Liver (tissue), 9 donors: ENCODE results near the gene MRPS24. TPM values are rescaled to one million over a fixed set of nuclear protein-coding genes. Genes with fewer than 3 reads are reported as not detected.

Experiments
- DNase-seq: peaks from one replicate; pipeline ENCODE4 v3.0.0-alpha.2; 2017; ENCODE audit warnings: low spot score
- H3K27ac ChIP-seq, 2 donors: one replicate each; pipeline ENCODE4 v1.7.0; 2013; ENCODE audit warnings: inconsistent platforms in 2 of 2, low read length in 2 of 2, control low read depth in 1 of 2, low read depth in 1 of 2, mild to moderate bottlenecking in 1 of 2
- H3K27me3 ChIP-seq, 4 donors: one replicate each; pipeline versions ENCODE4 v1.6.1 to v1.7.0; 2013; ENCODE audit warnings: low read length in 3 of 4, inconsistent platforms in 1 of 4, mild to moderate bottlenecking in 1 of 4, moderate library complexity in 1 of 4; ENCODE audit not compliant: control insufficient read depth in 4 of 4, insufficient read depth in 4 of 4
- H3K36me3 ChIP-seq, 4 donors: one replicate each; pipeline versions ENCODE4 v1.6.1 to v1.7.0; 2013; ENCODE audit warnings: low read length in 3 of 4, mild to moderate bottlenecking in 3 of 4, low read depth in 1 of 4, moderate library complexity in 1 of 4; ENCODE audit not compliant: control insufficient read depth in 4 of 4, insufficient read depth in 3 of 4
- H3K4me1 ChIP-seq, 4 donors: one replicate each; pipeline versions ENCODE4 v1.6.1 to v1.7.0; 2013; ENCODE audit warnings: low read length in 3 of 4, mild to moderate bottlenecking in 3 of 4, moderate library complexity in 1 of 4; ENCODE audit not compliant: control insufficient read depth in 4 of 4, insufficient read depth in 4 of 4
- H3K4me3 ChIP-seq, 3 donors: one replicate each; pipeline versions ENCODE4 v1.6.1 to v1.7.0; 2013; ENCODE audit warnings: low read length in 3 of 3, control low read depth in 1 of 3, low read depth in 1 of 3, mild to moderate bottlenecking in 1 of 3
- H3K9ac ChIP-seq, 2 donors: one replicate each; pipeline ENCODE4 v1.7.0; 2013; ENCODE audit warnings: low read length in 2 of 2, mild to moderate bottlenecking in 2 of 2, moderate library complexity in 2 of 2, control low read depth in 1 of 2, low read depth in 1 of 2
- H3K9me3 ChIP-seq, 4 donors: one replicate each; pipeline versions ENCODE4 v1.6.1 to v1.7.0; 2013; ENCODE audit warnings: low read length in 3 of 4; ENCODE audit not compliant: control insufficient read depth in 4 of 4
- EGR1 ChIP-seq, 2 donors: IDR thresholded peaks; 2 replicates each; pipeline ENCODE4 v1.6.1; 2016 to 2018; ENCODE audit warnings: antibody characterized with exemption in 2 of 2, low read depth in 2 of 2
- FOXA1 ChIP-seq: IDR thresholded peaks from 2 replicates; pipeline ENCODE4 v1.6.1; 2016; ENCODE audit warnings: antibody characterized with exemption
- FOXA2 ChIP-seq: IDR thresholded peaks from 2 replicates; pipeline ENCODE4 v1.6.1; 2016; ENCODE audit warnings: antibody characterized with exemption
- GABPA ChIP-seq, 2 donors: IDR thresholded peaks in 1 of 2; conservative IDR thresholded peaks in 1 of 2; 2 replicates each; pipeline ENCODE4 v1.6.1; 2016; ENCODE audit warnings: antibody characterized with exemption in 2 of 2, mild to moderate bottlenecking in 1 of 2, moderate library complexity in 1 of 2
- HNF4A ChIP-seq, 2 donors: conservative IDR thresholded peaks; 2 replicates each; pipeline ENCODE4 v1.6.1; 2016; ENCODE audit warnings: antibody characterized with exemption in 2 of 2, mild to moderate bottlenecking in 2 of 2
- HNF4G ChIP-seq: IDR thresholded peaks from 2 replicates; pipeline ENCODE4 v1.6.1; 2016; ENCODE audit warnings: antibody characterized with exemption
- JUND ChIP-seq, 2 donors: IDR thresholded peaks; 2 replicates each; pipeline ENCODE4 v1.6.1; 2016; ENCODE audit warnings: antibody characterized with exemption in 2 of 2
- NR2F2 ChIP-seq: IDR thresholded peaks from 2 replicates; pipeline ENCODE4 v1.6.1; 2016; ENCODE audit warnings: antibody characterized with exemption
- RAD21 ChIP-seq, 2 donors: IDR thresholded peaks; 2 replicates each; pipeline ENCODE4 v1.6.1; 2016; ENCODE audit warnings: antibody characterized with exemption in 2 of 2, mild to moderate bottlenecking in 2 of 2
- RXRA ChIP-seq, 2 donors: IDR thresholded peaks; 2 replicates each; pipeline ENCODE4 v1.6.1; 2017 to 2018; ENCODE audit warnings: antibody characterized with exemption in 2 of 2, mild to moderate bottlenecking in 1 of 2
- SP1 ChIP-seq: IDR thresholded peaks from 2 replicates; pipeline ENCODE4 v1.6.1; 2018; ENCODE audit warnings: antibody characterized with exemption, mild to moderate bottlenecking
- TAF1 ChIP-seq: conservative IDR thresholded peaks from 2 replicates; pipeline ENCODE4 v1.6.1; 2016; ENCODE audit warnings: antibody characterized with exemption, mild to moderate bottlenecking
- YY1 ChIP-seq: IDR thresholded peaks from 2 replicates; pipeline ENCODE4 v1.6.1; 2016; ENCODE audit warnings: antibody characterized with exemption, mild to moderate bottlenecking
- WGBS: extraction: QIAGEN DNeasy Blood & Tissue Kit; methylation state at CpG from one replicate; pipeline ENCODE4 v1.1.7; 2013; 5-methylcytosine and 5-hydroxymethylcytosine counted together
- polyA plus RNA-seq, 2 donors: library from polyadenylated mRNA; stranded (reverse) in 1 of 2; unstranded in 1 of 2; fragments of 200-250 nt in 1 of 2; fragments of >200 nt in 1 of 2; fragmentation: Nextera tagmentation in 1 of 2; extraction: Ambion mirVana in 1 of 2; gene quantifications; one replicate each; pipeline versions ENCODE4 v1.2.1 to v1.2.3, GENCODE V29; 2013 to 2015
- total RNA-seq, 2 donors: library from RNA; depleted of rRNA; stranded (reverse); fragments of >200 nt; gene quantifications; one replicate each; pipeline ENCODE4 v1.2.3, GENCODE V29; 2014
- TF ChIP-seq, protein P1 (sequence below): IDR thresholded peaks from 2 replicates; pipeline ENCODE4 v1.6.1; 2016; ENCODE audit warnings: antibody characterized with exemption
- TF ChIP-seq, protein P2 (sequence below): IDR thresholded peaks from 2 replicates; pipeline ENCODE4 v1.6.1; 2016; ENCODE audit warnings: antibody characterized with exemption
- TF ChIP-seq, protein P3 (sequence below): fragments of 150-350 bp; IDR thresholded peaks from 2 replicates; pipeline ENCODE4 v1.5.1; 2017; ENCODE audit warnings: improper control_type of control experiment, low read depth, low read length; ENCODE audit not compliant: missing input control
- TF ChIP-seq, protein P4 (sequence below): IDR thresholded peaks from 2 replicates; pipeline ENCODE4 v1.6.1; 2016; ENCODE audit warnings: antibody characterized with exemption
- TF ChIP-seq, protein P5 (sequence below): IDR thresholded peaks from 2 replicates; pipeline ENCODE4 v1.6.1; 2016; ENCODE audit warnings: antibody characterized with exemption, mild to moderate bottlenecking
- donor health status: healthy.
- donor health status: healthy.
- donor health status: healthy.
- donor health status: healthy.
- donor health status: healthy.

MRPS24 gene
- total and polyA plus RNA-seq, 4 donors, result 38.7 to 177 (median 82.3) TPM

DNA sequence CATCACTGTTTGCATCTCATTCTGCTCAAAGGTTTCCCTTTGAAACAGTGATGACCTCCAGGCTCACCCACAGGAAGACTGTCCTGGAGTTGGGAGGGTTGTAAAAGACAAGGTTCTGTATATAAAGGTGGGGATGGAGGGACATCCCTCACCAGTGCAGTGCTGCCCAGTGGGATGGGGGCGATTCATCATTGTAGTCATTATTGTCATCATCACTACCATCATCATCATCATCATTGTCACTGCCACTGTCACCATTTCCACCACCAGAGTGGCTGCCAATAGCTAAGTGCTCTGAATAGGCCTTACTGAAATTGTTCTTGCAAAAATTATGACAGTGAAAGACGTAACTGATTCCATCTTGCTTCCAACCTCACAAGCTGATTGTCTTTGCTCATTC is 24.7 kb downstream of the MRPS24 start:
- Histone ChIP-seq H3K4me1 (no peaks in the 10 kb centered on the region), H3K9ac (no peak overlapping the region), H3K36me3 (no peaks in the 10 kb centered on the region), H3K27ac (no peak overlapping the region), H3K4me3 (no peak overlapping the region), H3K27me3 (no peaks in the 10 kb centered on the region), H3K9me3 (no peaks in the 10 kb centered on the region)
- DNase-seq, result no peak
- WGBS, result 83% methylated on average over 2 of the region's 2 CpGs
- TF ChIP-seq, protein P1, sequence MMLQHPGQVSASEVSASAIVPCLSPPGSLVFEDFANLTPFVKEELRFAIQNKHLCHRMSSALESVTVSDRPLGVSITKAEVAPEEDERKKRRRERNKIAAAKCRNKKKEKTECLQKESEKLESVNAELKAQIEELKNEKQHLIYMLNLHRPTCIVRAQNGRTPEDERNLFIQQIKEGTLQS, result no peak
- TF ChIP-seq EGR1 (IDR thresholded peaks at IDR 0.05; ENCODE audit: low read depth in 2 of 2) (no peak), YY1 (no peak), NR2F2 (no peak), RXRA (IDR thresholded peaks at IDR 0.05) (no peak), FOXA1 (no peak), RAD21 (IDR thresholded peaks at IDR 0.05) (no peak), JUND (IDR thresholded peaks at IDR 0.05) (no peak), FOXA2 (no peak), TAF1 (no peak), SP1 (no peak), HNF4G (no peak), GABPA (IDR thresholded peaks at IDR 0.05 in 1 of 2, conservative IDR thresholded peaks at IDR 0.05 in 1 of 2) (no peak), HNF4A (conservative IDR thresholded peaks at IDR 0.05) (no peak)
- TF ChIP-seq, protein P2, sequence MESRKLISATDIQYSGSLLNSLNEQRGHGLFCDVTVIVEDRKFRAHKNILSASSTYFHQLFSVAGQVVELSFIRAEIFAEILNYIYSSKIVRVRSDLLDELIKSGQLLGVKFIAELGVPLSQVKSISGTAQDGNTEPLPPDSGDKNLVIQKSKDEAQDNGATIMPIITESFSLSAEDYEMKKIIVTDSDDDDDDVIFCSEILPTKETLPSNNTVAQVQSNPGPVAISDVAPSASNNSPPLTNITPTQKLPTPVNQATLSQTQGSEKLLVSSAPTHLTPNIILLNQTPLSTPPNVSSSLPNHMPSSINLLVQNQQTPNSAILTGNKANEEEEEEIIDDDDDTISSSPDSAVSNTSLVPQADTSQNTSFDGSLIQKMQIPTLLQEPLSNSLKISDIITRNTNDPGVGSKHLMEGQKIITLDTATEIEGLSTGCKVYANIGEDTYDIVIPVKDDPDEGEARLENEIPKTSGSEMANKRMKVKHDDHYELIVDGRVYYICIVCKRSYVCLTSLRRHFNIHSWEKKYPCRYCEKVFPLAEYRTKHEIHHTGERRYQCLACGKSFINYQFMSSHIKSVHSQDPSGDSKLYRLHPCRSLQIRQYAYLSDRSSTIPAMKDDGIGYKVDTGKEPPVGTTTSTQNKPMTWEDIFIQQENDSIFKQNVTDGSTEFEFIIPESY, result no peak
- TF ChIP-seq, protein P3, sequence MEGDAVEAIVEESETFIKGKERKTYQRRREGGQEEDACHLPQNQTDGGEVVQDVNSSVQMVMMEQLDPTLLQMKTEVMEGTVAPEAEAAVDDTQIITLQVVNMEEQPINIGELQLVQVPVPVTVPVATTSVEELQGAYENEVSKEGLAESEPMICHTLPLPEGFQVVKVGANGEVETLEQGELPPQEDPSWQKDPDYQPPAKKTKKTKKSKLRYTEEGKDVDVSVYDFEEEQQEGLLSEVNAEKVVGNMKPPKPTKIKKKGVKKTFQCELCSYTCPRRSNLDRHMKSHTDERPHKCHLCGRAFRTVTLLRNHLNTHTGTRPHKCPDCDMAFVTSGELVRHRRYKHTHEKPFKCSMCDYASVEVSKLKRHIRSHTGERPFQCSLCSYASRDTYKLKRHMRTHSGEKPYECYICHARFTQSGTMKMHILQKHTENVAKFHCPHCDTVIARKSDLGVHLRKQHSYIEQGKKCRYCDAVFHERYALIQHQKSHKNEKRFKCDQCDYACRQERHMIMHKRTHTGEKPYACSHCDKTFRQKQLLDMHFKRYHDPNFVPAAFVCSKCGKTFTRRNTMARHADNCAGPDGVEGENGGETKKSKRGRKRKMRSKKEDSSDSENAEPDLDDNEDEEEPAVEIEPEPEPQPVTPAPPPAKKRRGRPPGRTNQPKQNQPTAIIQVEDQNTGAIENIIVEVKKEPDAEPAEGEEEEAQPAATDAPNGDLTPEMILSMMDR, result no peak
- TF ChIP-seq, protein P4, sequence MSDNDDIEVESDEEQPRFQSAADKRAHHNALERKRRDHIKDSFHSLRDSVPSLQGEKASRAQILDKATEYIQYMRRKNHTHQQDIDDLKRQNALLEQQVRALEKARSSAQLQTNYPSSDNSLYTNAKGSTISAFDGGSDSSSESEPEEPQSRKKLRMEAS, result no peak
- TF ChIP-seq, protein P5, sequence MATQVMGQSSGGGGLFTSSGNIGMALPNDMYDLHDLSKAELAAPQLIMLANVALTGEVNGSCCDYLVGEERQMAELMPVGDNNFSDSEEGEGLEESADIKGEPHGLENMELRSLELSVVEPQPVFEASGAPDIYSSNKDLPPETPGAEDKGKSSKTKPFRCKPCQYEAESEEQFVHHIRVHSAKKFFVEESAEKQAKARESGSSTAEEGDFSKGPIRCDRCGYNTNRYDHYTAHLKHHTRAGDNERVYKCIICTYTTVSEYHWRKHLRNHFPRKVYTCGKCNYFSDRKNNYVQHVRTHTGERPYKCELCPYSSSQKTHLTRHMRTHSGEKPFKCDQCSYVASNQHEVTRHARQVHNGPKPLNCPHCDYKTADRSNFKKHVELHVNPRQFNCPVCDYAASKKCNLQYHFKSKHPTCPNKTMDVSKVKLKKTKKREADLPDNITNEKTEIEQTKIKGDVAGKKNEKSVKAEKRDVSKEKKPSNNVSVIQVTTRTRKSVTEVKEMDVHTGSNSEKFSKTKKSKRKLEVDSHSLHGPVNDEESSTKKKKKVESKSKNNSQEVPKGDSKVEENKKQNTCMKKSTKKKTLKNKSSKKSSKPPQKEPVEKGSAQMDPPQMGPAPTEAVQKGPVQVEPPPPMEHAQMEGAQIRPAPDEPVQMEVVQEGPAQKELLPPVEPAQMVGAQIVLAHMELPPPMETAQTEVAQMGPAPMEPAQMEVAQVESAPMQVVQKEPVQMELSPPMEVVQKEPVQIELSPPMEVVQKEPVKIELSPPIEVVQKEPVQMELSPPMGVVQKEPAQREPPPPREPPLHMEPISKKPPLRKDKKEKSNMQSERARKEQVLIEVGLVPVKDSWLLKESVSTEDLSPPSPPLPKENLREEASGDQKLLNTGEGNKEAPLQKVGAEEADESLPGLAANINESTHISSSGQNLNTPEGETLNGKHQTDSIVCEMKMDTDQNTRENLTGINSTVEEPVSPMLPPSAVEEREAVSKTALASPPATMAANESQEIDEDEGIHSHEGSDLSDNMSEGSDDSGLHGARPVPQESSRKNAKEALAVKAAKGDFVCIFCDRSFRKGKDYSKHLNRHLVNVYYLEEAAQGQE, result no peak
